Measurements from ENCODE around the gene NTHL1.

DNA sequence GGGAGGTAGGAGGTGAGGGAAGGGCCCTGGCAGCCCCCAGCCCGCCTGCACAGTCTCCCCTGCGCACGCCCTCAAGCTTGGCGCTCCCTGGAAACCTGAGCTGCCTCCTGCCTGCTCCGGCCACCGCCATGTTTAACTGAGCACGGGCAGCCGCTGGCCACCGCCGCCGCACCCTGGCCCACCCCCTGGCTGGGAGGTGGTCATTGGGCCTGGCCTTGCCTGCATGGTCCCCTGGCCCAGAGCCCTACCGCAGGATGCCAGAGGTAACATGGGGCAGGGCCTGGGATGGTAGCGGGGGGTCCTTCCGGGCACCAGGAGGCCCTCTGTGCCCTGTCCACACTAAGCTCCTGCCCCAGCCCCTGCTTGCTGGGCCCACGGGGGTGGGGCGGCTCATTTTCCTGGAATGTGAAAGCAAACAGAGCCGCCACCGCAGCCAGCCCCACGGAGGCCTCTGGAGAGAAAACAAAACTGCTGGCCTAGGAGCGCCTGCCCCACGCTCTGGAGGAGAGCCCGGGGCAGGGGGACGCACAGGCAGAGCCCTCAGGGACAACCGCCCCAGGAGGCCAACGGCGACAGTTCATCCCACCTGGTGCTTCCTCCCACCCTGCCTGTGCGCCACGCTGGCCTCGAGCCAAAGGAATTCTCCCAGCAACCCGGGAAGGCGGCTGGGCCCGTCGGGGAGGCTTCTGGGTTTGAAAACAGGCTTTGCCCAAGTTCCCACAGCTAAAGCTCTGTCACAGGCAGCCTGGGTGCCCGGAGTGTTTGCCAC lies 12.0 kb downstream of the NTHL1 start:
- TF ChIP-seq, protein P1, sequence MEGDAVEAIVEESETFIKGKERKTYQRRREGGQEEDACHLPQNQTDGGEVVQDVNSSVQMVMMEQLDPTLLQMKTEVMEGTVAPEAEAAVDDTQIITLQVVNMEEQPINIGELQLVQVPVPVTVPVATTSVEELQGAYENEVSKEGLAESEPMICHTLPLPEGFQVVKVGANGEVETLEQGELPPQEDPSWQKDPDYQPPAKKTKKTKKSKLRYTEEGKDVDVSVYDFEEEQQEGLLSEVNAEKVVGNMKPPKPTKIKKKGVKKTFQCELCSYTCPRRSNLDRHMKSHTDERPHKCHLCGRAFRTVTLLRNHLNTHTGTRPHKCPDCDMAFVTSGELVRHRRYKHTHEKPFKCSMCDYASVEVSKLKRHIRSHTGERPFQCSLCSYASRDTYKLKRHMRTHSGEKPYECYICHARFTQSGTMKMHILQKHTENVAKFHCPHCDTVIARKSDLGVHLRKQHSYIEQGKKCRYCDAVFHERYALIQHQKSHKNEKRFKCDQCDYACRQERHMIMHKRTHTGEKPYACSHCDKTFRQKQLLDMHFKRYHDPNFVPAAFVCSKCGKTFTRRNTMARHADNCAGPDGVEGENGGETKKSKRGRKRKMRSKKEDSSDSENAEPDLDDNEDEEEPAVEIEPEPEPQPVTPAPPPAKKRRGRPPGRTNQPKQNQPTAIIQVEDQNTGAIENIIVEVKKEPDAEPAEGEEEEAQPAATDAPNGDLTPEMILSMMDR (IDR thresholded peaks at IDR 0.05 in 4 of 5, conservative IDR thresholded peaks at IDR 0.05 in 1 of 5) = no peak
- TF ChIP-seq POLR2A (IDR thresholded peaks at IDR 0.05) = no peak

All from gastrocnemius medialis (tissue), 4 donors.